GM12873 (cell line): ENCODE measurements around the gene CDC25C.

Experiments used
- CTCF ChIP-seq: IDR thresholded peaks from 2 replicates; pipeline ENCODE4 v1.5.1; 2012; ENCODE audit warnings: low read depth, mild to moderate bottlenecking, moderate library complexity, low read length, control low read depth; ENCODE audit not compliant: insufficient read depth; ENCODE audit errors: missing control alignments

The CDC25C gene

GRCh38 chr5:138352722-138353559, 21.3 kb upstream of the CDC25C start:
- peak; percentile 46 for TF ChIP-seq CTCF

- TF ChIP-seq CTCF, result peak; percentile 99
Observed at GRCh38 chr5:138352071-138352721, 20.6 kb upstream of the CDC25C start, which contains the start of gene KDM3B. KDM3B (plus strand) TSS chr5:138352685; CDS start chr5:138352796, 111 bp downstream.

- TF ChIP-seq CTCF, result no peak
Observed at GRCh38 chr5:138351517-138351916, 19.9 kb upstream of the CDC25C start.

- no peak for TF ChIP-seq CTCF
Observed at GRCh38 chr5:138351056-138351455, 19.5 kb upstream of the CDC25C start.

GRCh38 chr5:138350563-138350890, 18.9 kb upstream of the CDC25C start:
- no peak for TF ChIP-seq CTCF

- TF ChIP-seq CTCF, result no peak
Observed at GRCh38 chr5:138349852-138350562, 18.4 kb upstream of the CDC25C start.

- TF ChIP-seq CTCF, result no peak
Observed at GRCh38 chr5:138346889-138347288, 15.3 kb upstream of the CDC25C start.
